ENCODE results near the gene HORMAD2.

DNA sequence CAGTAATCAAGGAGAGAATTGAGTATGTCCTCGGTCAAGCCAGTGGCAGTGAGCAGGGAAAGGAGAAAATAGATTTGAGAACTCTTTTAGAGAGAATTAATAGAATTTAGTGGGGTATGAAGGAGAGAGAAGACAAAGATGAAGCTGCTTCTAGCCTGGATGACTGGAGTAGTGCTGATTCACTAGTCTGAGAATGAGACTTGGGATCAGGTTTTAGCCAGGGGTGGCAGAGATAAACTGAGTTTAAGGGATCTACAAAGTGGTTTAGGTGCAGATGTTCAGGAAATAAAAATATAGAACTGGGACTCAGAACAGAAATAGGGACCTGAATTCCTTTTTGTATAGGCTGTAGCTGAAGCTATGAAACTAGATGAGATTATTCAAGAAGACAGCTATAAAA lies 17.6 kb downstream of the HORMAD2 start:
- no peak for TF ChIP-seq EZH2 (IDR thresholded peaks at IDR 0.05; ENCODE audit: insufficient read depth, low read length)
- TF ChIP-seq, protein P1, sequence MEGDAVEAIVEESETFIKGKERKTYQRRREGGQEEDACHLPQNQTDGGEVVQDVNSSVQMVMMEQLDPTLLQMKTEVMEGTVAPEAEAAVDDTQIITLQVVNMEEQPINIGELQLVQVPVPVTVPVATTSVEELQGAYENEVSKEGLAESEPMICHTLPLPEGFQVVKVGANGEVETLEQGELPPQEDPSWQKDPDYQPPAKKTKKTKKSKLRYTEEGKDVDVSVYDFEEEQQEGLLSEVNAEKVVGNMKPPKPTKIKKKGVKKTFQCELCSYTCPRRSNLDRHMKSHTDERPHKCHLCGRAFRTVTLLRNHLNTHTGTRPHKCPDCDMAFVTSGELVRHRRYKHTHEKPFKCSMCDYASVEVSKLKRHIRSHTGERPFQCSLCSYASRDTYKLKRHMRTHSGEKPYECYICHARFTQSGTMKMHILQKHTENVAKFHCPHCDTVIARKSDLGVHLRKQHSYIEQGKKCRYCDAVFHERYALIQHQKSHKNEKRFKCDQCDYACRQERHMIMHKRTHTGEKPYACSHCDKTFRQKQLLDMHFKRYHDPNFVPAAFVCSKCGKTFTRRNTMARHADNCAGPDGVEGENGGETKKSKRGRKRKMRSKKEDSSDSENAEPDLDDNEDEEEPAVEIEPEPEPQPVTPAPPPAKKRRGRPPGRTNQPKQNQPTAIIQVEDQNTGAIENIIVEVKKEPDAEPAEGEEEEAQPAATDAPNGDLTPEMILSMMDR (IDR thresholded peaks at IDR 0.05; ENCODE audit: insufficient read depth, low read depth, low read length), result no peak
